ENCODE data around the gene ALOX12B. TPM values are rescaled to one million over a fixed set of nuclear protein-coding genes. Genes with fewer than 3 reads are reported as not detected.
A peak's percentile ranks its signal among the peaks of the same experiment; 100 is the strongest.

The ALOX12B gene
- total and polyA plus RNA-seq, 2 of the 13 experiments (the other 11 are each of a cell fraction or from before 2014, with no cell fraction given): 0.13 TPM; not detected in 1

DNA sequence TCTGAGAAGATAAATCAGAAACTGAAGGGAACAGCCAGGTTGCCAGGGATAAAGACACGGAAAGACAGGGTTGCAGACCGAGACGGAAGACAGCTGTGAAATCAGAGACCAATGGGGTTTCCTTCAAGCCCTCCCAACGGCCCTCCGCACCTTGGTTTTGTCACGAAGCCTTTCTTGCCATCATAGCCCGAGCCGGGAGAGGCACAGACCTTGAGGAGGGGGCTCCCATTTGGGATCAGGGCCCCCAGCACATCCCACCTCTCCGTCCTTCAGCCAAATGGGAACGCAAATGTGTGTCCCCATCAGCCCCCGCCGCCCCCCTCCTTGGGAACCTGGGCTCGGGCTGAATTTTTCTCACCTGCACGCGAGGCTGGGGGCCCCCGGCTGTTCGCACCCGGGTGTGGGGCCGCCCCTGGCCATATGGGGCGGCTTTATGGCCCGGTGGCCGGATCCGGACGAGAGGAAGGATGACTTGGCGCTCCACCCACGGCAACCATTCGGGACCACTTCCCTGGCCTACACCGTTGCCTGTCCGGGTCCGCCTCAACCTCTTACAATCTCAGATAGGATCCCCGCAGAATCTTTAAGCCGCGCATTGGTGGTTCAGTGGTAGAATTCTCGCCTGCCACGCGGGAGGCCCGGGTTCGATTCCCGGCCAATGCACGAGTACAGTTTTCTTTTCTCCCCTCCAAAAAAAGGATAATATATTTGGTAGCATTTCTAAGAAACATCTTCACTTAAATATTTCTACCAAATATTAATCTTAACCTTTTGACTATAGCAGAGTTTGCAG, 37.8 kb upstream of the ALOX12B start (continued):
- TF ChIP-seq IKZF5 (CRISPR knock-in tag; IDR thresholded peaks at IDR 0.05) (peak; percentile 65; the same call in 1 of the 2 replicates), ZBTB33 (CRISPR knock-in tag; IDR thresholded peaks at IDR 0.05) (no peak), NFYB (CRISPR knock-in tag; IDR thresholded peaks at IDR 0.05) (no peak), MATR3 (CRISPR knock-in tag; IDR thresholded peaks at IDR 0.05) (no peak), ZNF629 (CRISPR knock-in tag; conservative IDR thresholded peaks at IDR 0.05) (peak; percentile 30; the same call in 1 of the 2 replicates), ZNF562 (CRISPR knock-in tag; IDR thresholded peaks at IDR 0.05; ENCODE audit: borderline replicate concordance) (no peak), SMAD3 (CRISPR knock-in tag; IDR thresholded peaks at IDR 0.05) (peak; percentile 77), REXO4 (CRISPR knock-in tag; IDR thresholded peaks at IDR 0.05; ENCODE audit: borderline replicate concordance) (no peak), KAT8 (CRISPR knock-in tag; IDR thresholded peaks at IDR 0.05) (peak; percentile 38; the same call in 1 of the 2 replicates), ZNF780A (CRISPR knock-in tag; IDR thresholded peaks at IDR 0.05) (no peak), HOXA9 (CRISPR knock-in tag; IDR thresholded peaks at IDR 0.05; ENCODE audit: borderline replicate concordance) (no peak), TCF12 (IDR thresholded peaks at IDR 0.05) (no peak), TCF12 (CRISPR knock-in tag; IDR thresholded peaks at IDR 0.05) (no peak), RARA (CRISPR knock-in tag; IDR thresholded peaks at IDR 0.05) (no peak), ZUFSP (CRISPR knock-in tag; IDR thresholded peaks at IDR 0.05; ENCODE audit: borderline replicate concordance) (no peak), NCOR1 (IDR thresholded peaks at IDR 0.05; ENCODE audit: borderline replicate concordance, low read length) (peak; percentile 31; the same call in 1 of the 2 replicates), SALL2 (CRISPR knock-in tag; IDR thresholded peaks at IDR 0.05) (no peak)
- TF ChIP-seq, protein P1, sequence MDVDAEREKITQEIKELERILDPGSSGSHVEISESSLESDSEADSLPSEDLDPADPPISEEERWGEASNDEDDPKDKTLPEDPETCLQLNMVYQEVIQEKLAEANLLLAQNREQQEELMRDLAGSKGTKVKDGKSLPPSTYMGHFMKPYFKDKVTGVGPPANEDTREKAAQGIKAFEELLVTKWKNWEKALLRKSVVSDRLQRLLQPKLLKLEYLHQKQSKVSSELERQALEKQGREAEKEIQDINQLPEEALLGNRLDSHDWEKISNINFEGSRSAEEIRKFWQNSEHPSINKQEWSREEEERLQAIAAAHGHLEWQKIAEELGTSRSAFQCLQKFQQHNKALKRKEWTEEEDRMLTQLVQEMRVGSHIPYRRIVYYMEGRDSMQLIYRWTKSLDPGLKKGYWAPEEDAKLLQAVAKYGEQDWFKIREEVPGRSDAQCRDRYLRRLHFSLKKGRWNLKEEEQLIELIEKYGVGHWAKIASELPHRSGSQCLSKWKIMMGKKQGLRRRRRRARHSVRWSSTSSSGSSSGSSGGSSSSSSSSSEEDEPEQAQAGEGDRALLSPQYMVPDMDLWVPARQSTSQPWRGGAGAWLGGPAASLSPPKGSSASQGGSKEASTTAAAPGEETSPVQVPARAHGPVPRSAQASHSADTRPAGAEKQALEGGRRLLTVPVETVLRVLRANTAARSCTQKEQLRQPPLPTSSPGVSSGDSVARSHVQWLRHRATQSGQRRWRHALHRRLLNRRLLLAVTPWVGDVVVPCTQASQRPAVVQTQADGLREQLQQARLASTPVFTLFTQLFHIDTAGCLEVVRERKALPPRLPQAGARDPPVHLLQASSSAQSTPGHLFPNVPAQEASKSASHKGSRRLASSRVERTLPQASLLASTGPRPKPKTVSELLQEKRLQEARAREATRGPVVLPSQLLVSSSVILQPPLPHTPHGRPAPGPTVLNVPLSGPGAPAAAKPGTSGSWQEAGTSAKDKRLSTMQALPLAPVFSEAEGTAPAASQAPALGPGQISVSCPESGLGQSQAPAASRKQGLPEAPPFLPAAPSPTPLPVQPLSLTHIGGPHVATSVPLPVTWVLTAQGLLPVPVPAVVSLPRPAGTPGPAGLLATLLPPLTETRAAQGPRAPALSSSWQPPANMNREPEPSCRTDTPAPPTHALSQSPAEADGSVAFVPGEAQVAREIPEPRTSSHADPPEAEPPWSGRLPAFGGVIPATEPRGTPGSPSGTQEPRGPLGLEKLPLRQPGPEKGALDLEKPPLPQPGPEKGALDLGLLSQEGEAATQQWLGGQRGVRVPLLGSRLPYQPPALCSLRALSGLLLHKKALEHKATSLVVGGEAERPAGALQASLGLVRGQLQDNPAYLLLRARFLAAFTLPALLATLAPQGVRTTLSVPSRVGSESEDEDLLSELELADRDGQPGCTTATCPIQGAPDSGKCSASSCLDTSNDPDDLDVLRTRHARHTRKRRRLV (CRISPR knock-in tag; IDR thresholded peaks at IDR 0.05): no peak
- TF ChIP-seq, protein P2, sequence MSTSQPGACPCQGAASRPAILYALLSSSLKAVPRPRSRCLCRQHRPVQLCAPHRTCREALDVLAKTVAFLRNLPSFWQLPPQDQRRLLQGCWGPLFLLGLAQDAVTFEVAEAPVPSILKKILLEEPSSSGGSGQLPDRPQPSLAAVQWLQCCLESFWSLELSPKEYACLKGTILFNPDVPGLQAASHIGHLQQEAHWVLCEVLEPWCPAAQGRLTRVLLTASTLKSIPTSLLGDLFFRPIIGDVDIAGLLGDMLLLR (CRISPR knock-in tag; IDR thresholded peaks at IDR 0.05): 0 out of 2 replicates have a peak, but pooled peaks have one; percentile 41

Measured in HepG2 (cell line).